DOHH2 (cell line): ENCODE data around the gene TRIM40.

Experiments
- EZH2phosphoT487 ChIP-seq: fragments of 200-600 bp; sonication (generic); IDR thresholded peaks from 2 replicates; pipeline ENCODE4 v1.6.1; 2017; ENCODE audit warnings: borderline replicate concordance, mild to moderate bottlenecking, antibody characterized with exemption, low read length, moderate library complexity, mixed read lengths
- TF ChIP-seq, protein P1 (sequence below): fragments of 200-600 bp; sonication (generic); IDR thresholded peaks from one replicate; pipeline ENCODE4 v1.5.1; 2014; ENCODE audit warnings: antibody characterized with exemption, mild to moderate bottlenecking, low read depth, low read length; ENCODE audit not compliant: poor library complexity, severe bottlenecking

- TF ChIP-seq, protein P1, sequence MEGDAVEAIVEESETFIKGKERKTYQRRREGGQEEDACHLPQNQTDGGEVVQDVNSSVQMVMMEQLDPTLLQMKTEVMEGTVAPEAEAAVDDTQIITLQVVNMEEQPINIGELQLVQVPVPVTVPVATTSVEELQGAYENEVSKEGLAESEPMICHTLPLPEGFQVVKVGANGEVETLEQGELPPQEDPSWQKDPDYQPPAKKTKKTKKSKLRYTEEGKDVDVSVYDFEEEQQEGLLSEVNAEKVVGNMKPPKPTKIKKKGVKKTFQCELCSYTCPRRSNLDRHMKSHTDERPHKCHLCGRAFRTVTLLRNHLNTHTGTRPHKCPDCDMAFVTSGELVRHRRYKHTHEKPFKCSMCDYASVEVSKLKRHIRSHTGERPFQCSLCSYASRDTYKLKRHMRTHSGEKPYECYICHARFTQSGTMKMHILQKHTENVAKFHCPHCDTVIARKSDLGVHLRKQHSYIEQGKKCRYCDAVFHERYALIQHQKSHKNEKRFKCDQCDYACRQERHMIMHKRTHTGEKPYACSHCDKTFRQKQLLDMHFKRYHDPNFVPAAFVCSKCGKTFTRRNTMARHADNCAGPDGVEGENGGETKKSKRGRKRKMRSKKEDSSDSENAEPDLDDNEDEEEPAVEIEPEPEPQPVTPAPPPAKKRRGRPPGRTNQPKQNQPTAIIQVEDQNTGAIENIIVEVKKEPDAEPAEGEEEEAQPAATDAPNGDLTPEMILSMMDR: no peak
- no peak for TF ChIP-seq EZH2phosphoT487
These were observed 39.8 kb downstream of the TRIM40 start for GRCh38 chr6:30175765-30176164.
